GM18507 (cell line): ENCODE data around the gene CD6.

ENCODE experiments used
- DNase-seq: peaks from one replicate; pipeline ENCODE4 v3.0.0; 2011; ENCODE audit warnings: low read depth; ENCODE audit not compliant: insufficient read length; ENCODE audit errors: extremely low spot score
- FAIRE-seq: peaks from 2 replicates; lab custom pipeline; 2011; peaks lifted over from hg19 to GRCh38; lab: Jason Lieb, UNC

The CD6 gene

GRCh38 chr11:61004180-61004611 is 32.7 kb downstream of the CD6 start:
- no peak for FAIRE-seq
- DNase-seq: no peak

- DNase-seq: no peak
- peak; percentile 39 for FAIRE-seq
These were observed 33.3 kb downstream of the CD6 start for GRCh38 chr11:61004761-61005181.

- no peak for DNase-seq
- no peak for FAIRE-seq
These were observed 36.0 kb downstream of the CD6 start for GRCh38 chr11:61007383-61007955.

GRCh38 chr11:61007956-61008896 is 36.7 kb downstream of the CD6 start:
- DNase-seq (no peak), FAIRE-seq (no peak)

GRCh38 chr11:61008971-61009370 is 37.5 kb downstream of the CD6 start:
- no peak for FAIRE-seq
- DNase-seq: no peak

GRCh38 chr11:61009392-61010275 is 38.2 kb downstream of the CD6 start:
- FAIRE-seq: no peak
- DNase-seq: no peak

GRCh38 chr11:61010466-61011228 is 39.2 kb downstream of the CD6 start:
- FAIRE-seq (no peak), DNase-seq (no peak)

- no peak for FAIRE-seq
- DNase-seq: no peak
These were observed 39.9 kb downstream of the CD6 start for GRCh38 chr11:61011229-61011870.

GRCh38 chr11:61011950-61012736 is 40.7 kb downstream of the CD6 start:
- DNase-seq (no peak), FAIRE-seq (no peak)

- FAIRE-seq (no peak), DNase-seq (no peak)
These were observed 41.3 kb downstream of the CD6 start for GRCh38 chr11:61012737-61013215.

- no peak for FAIRE-seq
- DNase-seq: no peak
These were observed 46.6 kb downstream of the CD6 start for GRCh38 chr11:61018059-61018458.

GRCh38 chr11:61019037-61019831 is 47.8 kb downstream of the CD6 start:
- no peak for FAIRE-seq
- DNase-seq: no peak

- no peak for DNase-seq
- no peak for FAIRE-seq
These were observed 48.4 kb downstream of the CD6 start for GRCh38 chr11:61019832-61020405.

GRCh38 chr11:61020551-61021235 is 49.2 kb downstream of the CD6 start:
- DNase-seq: no peak
- FAIRE-seq: no peak

- FAIRE-seq (no peak), DNase-seq (no peak)
These were observed 50.3 kb downstream of the CD6 start for GRCh38 chr11:61021661-61022212.
